Ishikawa (cell line): ENCODE results near the gene TLDC2.

Experiments used
- CEBPB ChIP-seq: IDR thresholded peaks from 2 replicates; pipeline ENCODE4 v1.6.1; 2012
- CREB1 ChIP-seq: IDR thresholded peaks from 2 replicates; pipeline ENCODE4 v1.6.1; 2012; ENCODE audit warnings: low read depth
- EGR1 ChIP-seq: IDR thresholded peaks from 2 replicates; pipeline ENCODE4 v1.6.1; 2012
- EP300 ChIP-seq: IDR thresholded peaks from 2 replicates; pipeline ENCODE4 v1.6.1; 2012; ENCODE audit warnings: borderline replicate concordance
- FOXM1 ChIP-seq: IDR thresholded peaks from 2 replicates; pipeline ENCODE4 v1.6.1; 2012; ENCODE audit warnings: low read depth, borderline replicate concordance
- MAX ChIP-seq: IDR thresholded peaks from 2 replicates; pipeline ENCODE4 v1.6.1; 2012
- NFIC ChIP-seq: IDR thresholded peaks from 2 replicates; pipeline ENCODE4 v1.6.1; 2012
- RAD21 ChIP-seq: IDR thresholded peaks from 2 replicates; pipeline ENCODE4 v1.6.1; 2012; ENCODE audit warnings: low read depth
- REST ChIP-seq: IDR thresholded peaks from 2 replicates; pipeline ENCODE4 v1.6.1; 2012; ENCODE audit warnings: low read depth, mild to moderate bottlenecking
- TAF1 ChIP-seq: IDR thresholded peaks from 2 replicates; pipeline ENCODE4 v1.6.1; 2012; ENCODE audit warnings: low read depth, mild to moderate bottlenecking
- TCF12 ChIP-seq: IDR thresholded peaks from 2 replicates; pipeline ENCODE4 v1.6.1; 2012; ENCODE audit warnings: low read depth
- TEAD4 ChIP-seq: IDR thresholded peaks from 2 replicates; pipeline ENCODE4 v1.6.1; 2012
- USF1 ChIP-seq: IDR thresholded peaks from 2 replicates; pipeline ENCODE4 v1.6.1; 2012
- YY1 ChIP-seq: IDR thresholded peaks from 2 replicates; pipeline ENCODE4 v1.6.1; 2012; ENCODE audit warnings: low read depth
- ZBTB7A ChIP-seq: IDR thresholded peaks from 2 replicates; pipeline ENCODE4 v1.6.1; 2012; ENCODE audit warnings: low read depth

TLDC2 gene

GRCh38 chr20:36872852-36873251, 3.1 kb upstream of the TLDC2 start:
- TF ChIP-seq YY1: no peak
- peak; percentile 73 for TF ChIP-seq NFIC

GRCh38 chr20:36873498-36874189, 2.3 kb upstream of the TLDC2 start:
- no peak for TF ChIP-seq CEBPB
- TF ChIP-seq YY1: no peak
- no peak for TF ChIP-seq NFIC
- no peak for TF ChIP-seq RAD21
- TF ChIP-seq TEAD4: no peak
- TF ChIP-seq TAF1: no peak
- no peak for TF ChIP-seq MAX
- no peak for TF ChIP-seq USF1
- TF ChIP-seq FOXM1: no peak
- TF ChIP-seq CREB1: no peak
- no peak for TF ChIP-seq EGR1
- TF ChIP-seq REST: no peak
- TF ChIP-seq ZBTB7A: no peak
- TF ChIP-seq EP300: no peak
- no peak for TF ChIP-seq TCF12

GRCh38 chr20:36876473-36876833, 515 bp downstream of the TLDC2 start:
- no peak for TF ChIP-seq USF1
- no peak for TF ChIP-seq CEBPB
- no peak for TF ChIP-seq REST
- no peak for TF ChIP-seq TCF12
- TF ChIP-seq FOXM1: no peak
- no peak for TF ChIP-seq EP300
- TF ChIP-seq EGR1: no peak
- no peak for TF ChIP-seq CREB1
- no peak for TF ChIP-seq YY1
- no peak for TF ChIP-seq MAX
- TF ChIP-seq ZBTB7A: no peak
- no peak for TF ChIP-seq TAF1
- no peak for TF ChIP-seq RAD21
- no peak for TF ChIP-seq NFIC
- no peak for TF ChIP-seq TEAD4

GRCh38 chr20:36878941-36879340, 3.0 kb downstream of the TLDC2 start:
- no peak for TF ChIP-seq CEBPB
- TF ChIP-seq RAD21: no peak
- no peak for TF ChIP-seq TAF1
- no peak for TF ChIP-seq REST
- no peak for TF ChIP-seq YY1
- TF ChIP-seq NFIC: no peak
- TF ChIP-seq CREB1: no peak
- TF ChIP-seq TCF12: no peak
- TF ChIP-seq MAX: no peak
- TF ChIP-seq FOXM1: no peak
- no peak for TF ChIP-seq USF1
- TF ChIP-seq EGR1: no peak
- no peak for TF ChIP-seq ZBTB7A
